Stomach smooth muscle (tissue), 2 donors: ENCODE results near the gene LRRC32.

Experiments used
- H3K27ac ChIP-seq: one replicate; pipeline ENCODE4 v1.7.0; 2013; ENCODE audit warnings: mild to moderate bottlenecking, low read length, inconsistent platforms
- H3K27me3 ChIP-seq, 2 donors: one replicate each; pipeline ENCODE4 v1.7.0; 2013; ENCODE audit warnings: low read length in 2 of 2; ENCODE audit not compliant: insufficient read depth in 2 of 2, control insufficient read depth in 1 of 2
- H3K36me3 ChIP-seq, 2 donors: one replicate each; pipeline ENCODE4 v1.7.0; 2013; ENCODE audit warnings: low read length in 2 of 2; ENCODE audit not compliant: control insufficient read depth in 2 of 2, insufficient read depth in 2 of 2
- H3K4me1 ChIP-seq: one replicate; pipeline ENCODE4 v1.7.0; 2013; ENCODE audit warnings: low read length; ENCODE audit not compliant: control insufficient read depth, insufficient read depth
- H3K4me3 ChIP-seq, 2 donors: one replicate each; pipeline ENCODE4 v1.7.0; 2013; ENCODE audit warnings: low read length in 2 of 2
- H3K9ac ChIP-seq, 2 donors: one replicate each; pipeline ENCODE4 v1.7.0; 2013; ENCODE audit warnings: low read length in 2 of 2, mild to moderate bottlenecking in 1 of 2
- H3K9me3 ChIP-seq, 2 donors: one replicate each; pipeline ENCODE4 v1.7.0; 2013; ENCODE audit warnings: low read length in 2 of 2; ENCODE audit not compliant: control insufficient read depth in 2 of 2
- donor health status: healthy.
- donor health status: Pancreatic carcinoma.

LRRC32 gene

GRCh38 chr11:76670485-76671236 lies at the start of gene LRRC32:
LRRC32 (minus strand) TSS chr11:76670747; CDS start chr11:76665954, 4,793 bp downstream.
- Histone ChIP-seq H3K36me3 (no peaks in the 10 kb centered on the region), H3K4me1 (peaks cover 19% of the 10 kb centered on the region), H3K27me3 (peaks cover 9 to 25% of the 10 kb centered on the region in 2 donors), H3K4me3 (peak within 1 kb of the TSS; percentile 33 to 69), H3K9me3 (no peaks in the 10 kb centered on the region), H3K9ac (peak within 1 kb of the TSS in 1 of 2 donors; percentile 47), H3K27ac (peak within 1 kb of the TSS; percentile 24)

GRCh38 chr11:76719686-76720085 lies 49.1 kb upstream of the LRRC32 start:
- Histone ChIP-seq H3K9me3 (no peaks in the 10 kb centered on the region), H3K36me3 (no peaks in the 10 kb centered on the region)

GRCh38 chr11:76719281-76719680 lies 48.7 kb upstream of the LRRC32 start:
- Histone ChIP-seq H3K27ac (no peak overlapping the region), H3K27me3 (peaks cover 0 to 5% of the 10 kb centered on the region in 2 donors), H3K9ac (no peak overlapping the region), H3K9me3 (no peaks in the 10 kb centered on the region), H3K4me3 (no peak overlapping the region), H3K36me3 (no peaks in the 10 kb centered on the region), H3K4me1 (peaks cover 8% of the 10 kb centered on the region)

More at GRCh38 chr11:76719686-76720085, 49.1 kb upstream of the LRRC32 start:
- no peak overlapping the region for H3K4me3 ChIP-seq
- H3K27ac ChIP-seq = no peak overlapping the region
- H3K9ac ChIP-seq = no peak overlapping the region
- H3K27me3 ChIP-seq = peaks cover 0 to 5% of the 10 kb centered on the region in 2 donors
- peaks cover 8% of the 10 kb centered on the region for H3K4me1 ChIP-seq

- Histone ChIP-seq H3K27ac (no peak overlapping the region), H3K36me3 (no peaks in the 10 kb centered on the region), H3K4me3 (no peak overlapping the region), H3K9me3 (no peaks in the 10 kb centered on the region), H3K9ac (no peak overlapping the region), H3K4me1 (peaks cover 8% of the 10 kb centered on the region), H3K27me3 (no peaks in the 10 kb centered on the region)
Observed at GRCh38 chr11:76717816-76718215, 47.3 kb upstream of the LRRC32 start.

- Histone ChIP-seq H3K27me3 (no peaks in the 10 kb centered on the region), H3K9me3 (no peaks in the 10 kb centered on the region), H3K4me1 (peaks cover 8% of the 10 kb centered on the region), H3K36me3 (no peaks in the 10 kb centered on the region), H3K9ac (no peak overlapping the region), H3K27ac (no peak overlapping the region), H3K4me3 (no peak overlapping the region)
Observed at GRCh38 chr11:76717369-76717768, 46.8 kb upstream of the LRRC32 start.

GRCh38 chr11:76716268-76716667 lies 45.7 kb upstream of the LRRC32 start:
- Histone ChIP-seq H3K9me3 (no peaks in the 10 kb centered on the region), H3K4me1 (no peaks in the 10 kb centered on the region), H3K36me3 (no peaks in the 10 kb centered on the region), H3K4me3 (no peak overlapping the region), H3K27ac (no peak overlapping the region), H3K27me3 (no peaks in the 10 kb centered on the region), H3K9ac (no peak overlapping the region)

- Histone ChIP-seq H3K4me1 (no peaks in the 10 kb centered on the region), H3K27ac (no peak overlapping the region), H3K9me3 (no peaks in the 10 kb centered on the region), H3K4me3 (no peak overlapping the region), H3K36me3 (no peaks in the 10 kb centered on the region), H3K9ac (no peak overlapping the region), H3K27me3 (no peaks in the 10 kb centered on the region)
Observed at GRCh38 chr11:76714493-76714892, 43.9 kb upstream of the LRRC32 start.

- Histone ChIP-seq H3K4me3 (no peak overlapping the region), H3K36me3 (no peaks in the 10 kb centered on the region), H3K9me3 (no peaks in the 10 kb centered on the region), H3K4me1 (no peaks in the 10 kb centered on the region), H3K27ac (no peak overlapping the region), H3K27me3 (no peaks in the 10 kb centered on the region), H3K9ac (no peak overlapping the region)
Observed at GRCh38 chr11:76713499-76713898, 43.0 kb upstream of the LRRC32 start.

- Histone ChIP-seq H3K4me3 (no peak overlapping the region), H3K4me1 (no peaks in the 10 kb centered on the region), H3K9me3 (no peaks in the 10 kb centered on the region), H3K9ac (no peak overlapping the region), H3K36me3 (no peaks in the 10 kb centered on the region), H3K27me3 (no peaks in the 10 kb centered on the region), H3K27ac (no peak overlapping the region)
Observed at GRCh38 chr11:76712125-76712524, 41.6 kb upstream of the LRRC32 start.

GRCh38 chr11:76709756-76710155 lies 39.2 kb upstream of the LRRC32 start:
- no peak overlapping the region for H3K9ac ChIP-seq

GRCh38 chr11:76708972-76709660 lies 38.6 kb upstream of the LRRC32 start:
- H3K27ac ChIP-seq = no peak overlapping the region
- H3K9me3 ChIP-seq = peaks cover 0 to 4% of the 10 kb centered on the region in 2 donors
- H3K9ac ChIP-seq = no peak overlapping the region
- no peak overlapping the region for H3K4me3 ChIP-seq
- H3K27me3 ChIP-seq = no peaks in the 10 kb centered on the region
- no peaks in the 10 kb centered on the region for H3K36me3 ChIP-seq
- no peaks in the 10 kb centered on the region for H3K4me1 ChIP-seq

More at GRCh38 chr11:76709756-76710155, 39.2 kb upstream of the LRRC32 start:
- Histone ChIP-seq H3K27ac (no peak overlapping the region), H3K4me3 (no peak overlapping the region), H3K36me3 (no peaks in the 10 kb centered on the region), H3K4me1 (no peaks in the 10 kb centered on the region), H3K27me3 (no peaks in the 10 kb centered on the region), H3K9me3 (peaks cover 0 to 4% of the 10 kb centered on the region in 2 donors)
